Type B pancreatic cell (in vitro differentiated cells): ENCODE results near the gene IGF2BP2. TPM values are rescaled to one million over a fixed set of nuclear protein-coding genes. Genes with fewer than 3 reads are reported as not detected.
A peak's percentile ranks its signal among the peaks of the same experiment; 100 is the strongest.

Experiments used
- DNase-seq: peaks from one replicate; pipeline ENCODE4 v3.0.0; 2021; ENCODE audit warnings: mixed read lengths; ENCODE audit not compliant: unreplicated experiment; ENCODE audit errors: extremely low spot score
- H3K27ac Mint-ChIP-seq: 2 replicates; pipeline ENCODE4 v1.8.0; 2021; ENCODE audit warnings: mild to moderate bottlenecking, mixed read lengths
- H3K27me3 Mint-ChIP-seq: 2 replicates; pipeline ENCODE4 v1.8.0; 2021; ENCODE audit warnings: mixed read lengths
- H3K36me3 Mint-ChIP-seq: 2 replicates; pipeline ENCODE4 v1.8.0; 2021; ENCODE audit warnings: mixed read lengths
- H3K4me1 Mint-ChIP-seq: one replicate; pipeline ENCODE4 v1.8.0; 2021; ENCODE audit warnings: mixed read lengths; ENCODE audit not compliant: unreplicated experiment
- H3K4me3 Mint-ChIP-seq: 2 replicates; pipeline ENCODE4 v1.8.0; 2021; ENCODE audit warnings: mild to moderate bottlenecking, mixed read lengths
- H3K9me3 Mint-ChIP-seq: 2 replicates; pipeline ENCODE4 v1.8.0; 2021; ENCODE audit warnings: mixed read lengths
- CTCF ChIP-seq: fragments of 200-600 bp; sonication (generic); conservative IDR thresholded peaks from 2 replicates; pipeline ENCODE4 v1.5.0; 2021; ENCODE audit warnings: antibody characterized with exemption, mild to moderate bottlenecking
- total RNA-seq: library from RNA; stranded (reverse); gene quantifications from 2 replicates; pipeline ENCODE4 v1.2.1, GENCODE V29; 2021; ENCODE audit warnings: low replicate concordance

Gene IGF2BP2
- total RNA-seq, 1 donor from 2014 or later, result 140 TPM

GRCh38 chr3:185796431-185797107 is 28.3 kb downstream of the IGF2BP2 start:
- Mint-ChIP-seq H3K9me3 (no peaks in the 10 kb centered on the region), H3K4me3 (peak overlapping the region; percentile 10), H3K27ac (peak overlapping the region; percentile 91), H3K4me1 (peaks cover 36% of the 10 kb centered on the region), H3K27me3 (no peaks in the 10 kb centered on the region), H3K36me3 (peaks cover 20% of the 10 kb centered on the region)
- TF ChIP-seq CTCF, result no peak
- no peak for DNase-seq

GRCh38 chr3:185793381-185793780 is 31.5 kb downstream of the IGF2BP2 start:
- TF ChIP-seq CTCF, result no peak
- Mint-ChIP-seq H3K9me3 (no peaks in the 10 kb centered on the region), H3K4me1 (peaks cover 54% of the 10 kb centered on the region), H3K36me3 (peaks cover 6% of the 10 kb centered on the region), H3K27ac (peak overlapping the region; percentile 37), H3K4me3 (no peak overlapping the region), H3K27me3 (no peaks in the 10 kb centered on the region)
- DNase-seq, result no peak

- Mint-ChIP-seq H3K4me1 (peaks cover 51% of the 10 kb centered on the region), H3K4me3 (no peak overlapping the region), H3K27me3 (no peaks in the 10 kb centered on the region), H3K27ac (peak overlapping the region; percentile 37), H3K9me3 (no peaks in the 10 kb centered on the region), H3K36me3 (peaks cover 4% of the 10 kb centered on the region)
- DNase-seq, result no peak
- TF ChIP-seq CTCF, result no peak
These were observed 31.9 kb downstream of the IGF2BP2 start for GRCh38 chr3:185792955-185793354.

GRCh38 chr3:185789891-185790830 is 34.7 kb downstream of the IGF2BP2 start:
- Mint-ChIP-seq H3K36me3 (peaks cover 4% of the 10 kb centered on the region), H3K4me3 (no peak overlapping the region)

GRCh38 chr3:185789134-185789533 is 35.7 kb downstream of the IGF2BP2 start:
- no peak for DNase-seq
- no peak overlapping the region for H3K4me3 Mint-ChIP-seq
- no peaks in the 10 kb centered on the region for H3K9me3 Mint-ChIP-seq
- no peak for TF ChIP-seq CTCF
- peak overlapping the region; percentile 79 for H3K27ac Mint-ChIP-seq
- H3K27me3 Mint-ChIP-seq, result no peaks in the 10 kb centered on the region
- peaks cover 51% of the 10 kb centered on the region for H3K4me1 Mint-ChIP-seq
- H3K36me3 Mint-ChIP-seq, result peaks cover 9% of the 10 kb centered on the region

More at GRCh38 chr3:185789891-185790830, 34.7 kb downstream of the IGF2BP2 start:
- H3K27ac Mint-ChIP-seq, result peak overlapping the region; percentile 79
- DNase-seq, result no peak
- no peaks in the 10 kb centered on the region for H3K9me3 Mint-ChIP-seq
- peaks cover 54% of the 10 kb centered on the region for H3K4me1 Mint-ChIP-seq
- H3K27me3 Mint-ChIP-seq, result no peaks in the 10 kb centered on the region
- TF ChIP-seq CTCF, result no peak
